ENCODE results near the gene BCLAF1.

Gene BCLAF1

DNA sequence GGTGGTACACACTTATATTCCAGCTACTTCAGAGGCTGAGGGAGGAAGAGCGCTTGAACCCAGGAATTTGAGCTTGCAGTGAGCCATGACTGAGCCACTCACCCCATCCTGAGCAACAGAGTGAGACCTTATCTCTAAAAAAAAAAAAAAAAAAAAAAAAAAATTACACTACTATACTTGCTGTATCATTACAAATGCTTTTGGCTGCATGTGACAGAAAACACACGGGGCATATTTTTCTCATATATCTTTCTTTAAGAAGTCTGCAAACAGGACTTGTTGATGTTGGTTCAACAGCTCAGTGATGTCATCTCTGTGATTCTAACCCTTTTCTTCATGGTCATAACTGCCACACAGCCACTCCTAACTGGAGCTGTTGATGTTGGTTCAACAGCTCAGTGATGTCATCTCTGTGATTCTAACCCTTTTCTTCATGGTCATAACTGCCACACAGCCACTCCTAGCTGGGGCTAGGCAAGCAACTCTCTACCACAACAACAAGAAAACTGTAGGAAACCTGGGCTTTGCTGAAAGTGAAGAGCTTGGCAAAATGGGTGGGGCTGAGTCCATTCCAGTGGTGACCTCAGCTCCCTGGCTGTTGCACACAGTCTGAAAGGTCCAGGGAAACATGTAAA lies 59.3 kb downstream of the BCLAF1 start:
- Histone ChIP-seq H4K91ac (ENCODE audit: low read depth, low read length, poor library complexity) (no peak overlapping the region), H3K9me3 (replicated peaks in 1 of 2; ENCODE audit: control insufficient read depth in 2 of 2, insufficient read depth in 1 of 2, low read depth in 1 of 2, low read length in 2 of 2) (no peaks in the 10 kb centered on the region), H3K23ac (ENCODE audit: low read depth, low read length, poor library complexity) (no peak overlapping the region), H3K4me3 (ENCODE audit: low read length in 2 of 2) (no peak overlapping the region), H2BK120ac (ENCODE audit: low read depth, low read length) (no peak overlapping the region), H2AK5ac (ENCODE audit: low read depth, low read length) (no peak overlapping the region), H3K14ac (ENCODE audit: low read length) (no peak overlapping the region), H3K9ac (ENCODE audit: low read depth, low read length, poor library complexity) (no peak overlapping the region), H3K27me3 (ENCODE audit: control insufficient read depth in 3 of 3, insufficient read depth in 3 of 3, low read depth in 1 of 3, low read length in 3 of 3) (no peaks in the 10 kb centered on the region), H4K8ac (ENCODE audit: low read depth, low read length) (no peak overlapping the region), H3K4ac (ENCODE audit: low read length) (no peak overlapping the region), H2BK15ac (ENCODE audit: low read length) (no peak overlapping the region), H3K79me1 (ENCODE audit: low read depth, low read length) (no peaks in the 10 kb centered on the region), H3K18ac (ENCODE audit: low read length) (no peak overlapping the region), H3K36me3 (replicated peaks in 1 of 2; ENCODE audit: control insufficient read depth in 2 of 2, insufficient read depth in 2 of 2, low read length in 2 of 2) (peaks cover 0 to 19% of the 10 kb centered on the region in 2 donors), H2AFZ (ENCODE audit: low read length) (no peak overlapping the region), H3K4me1 (ENCODE audit: control insufficient read depth in 2 of 2, insufficient read depth in 1 of 2, low read depth in 1 of 2, low read length in 2 of 2) (no peaks in the 10 kb centered on the region), H3K4me2 (ENCODE audit: insufficient read depth, low read length, poor library complexity, severe bottlenecking) (no peak overlapping the region), H2BK5ac (ENCODE audit: low read length) (no peak overlapping the region), H3K27ac (replicated peaks; ENCODE audit: low read length) (no peak overlapping the region), H2BK12ac (ENCODE audit: low read length) (no peak overlapping the region)
- DNase-seq (ENCODE audit: low spot score) = no peak
- WGBS, 2 donors (ENCODE audit: extremely low coverage in 2 of 2, insufficient read length in 2 of 2, insufficient replicate concordance in 1 of 2) = no CpG with 5 or more reads among the region's 2 CpGs

DNA sequence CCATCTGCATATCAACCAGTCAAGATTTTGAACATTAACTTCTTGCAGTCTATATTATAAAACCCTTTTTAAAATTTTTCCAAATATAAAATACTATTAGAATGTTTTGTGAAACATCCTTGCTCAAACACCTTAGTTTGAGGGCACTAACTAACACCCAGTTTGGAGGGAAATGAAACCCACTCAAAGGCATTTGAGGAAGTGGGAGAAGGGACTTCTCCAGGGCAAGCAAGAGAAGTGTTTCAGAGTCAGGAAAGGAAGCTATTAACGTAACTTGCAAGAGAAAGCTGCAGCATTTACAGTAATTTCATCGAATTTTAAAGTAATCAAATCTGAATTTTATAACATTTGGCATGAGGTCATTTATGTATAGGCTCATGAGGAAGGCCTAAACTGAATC lies 60.8 kb downstream of the BCLAF1 start:
- no peak overlapping the region for H3K18ac ChIP-seq (ENCODE audit: low read length)
- H2BK120ac ChIP-seq (ENCODE audit: low read depth, low read length) = no peak overlapping the region
- no peak overlapping the region for H2AK5ac ChIP-seq (ENCODE audit: low read depth, low read length)
- H2BK15ac ChIP-seq (ENCODE audit: low read length) = no peak overlapping the region
- H3K14ac ChIP-seq (ENCODE audit: low read length) = no peak overlapping the region
- no peak overlapping the region for H3K4ac ChIP-seq (ENCODE audit: low read length)
- no peak overlapping the region for H4K91ac ChIP-seq (ENCODE audit: low read depth, low read length, poor library complexity)
- H3K79me1 ChIP-seq (ENCODE audit: low read depth, low read length) = no peaks in the 10 kb centered on the region
- H2AFZ ChIP-seq (ENCODE audit: low read length) = no peak overlapping the region
- no peaks in the 10 kb centered on the region for H3K9me3 ChIP-seq (replicated peaks in 1 of 2; ENCODE audit: control insufficient read depth in 2 of 2, insufficient read depth in 1 of 2, low read depth in 1 of 2, low read length in 2 of 2)
- H3K4me2 ChIP-seq (ENCODE audit: insufficient read depth, low read length, poor library complexity, severe bottlenecking) = no peak overlapping the region
- no peak for DNase-seq (ENCODE audit: low spot score)
- no peak overlapping the region for H2BK5ac ChIP-seq (ENCODE audit: low read length)
- no peak overlapping the region for H3K27ac ChIP-seq (replicated peaks; ENCODE audit: low read length)
- H2BK12ac ChIP-seq (ENCODE audit: low read length) = no peak overlapping the region
- WGBS, 2 donors (ENCODE audit: extremely low coverage in 2 of 2, insufficient read length in 2 of 2, insufficient replicate concordance in 1 of 2) = no CpG with 5 or more reads among the region's 2 CpGs
- H3K4me3 ChIP-seq (ENCODE audit: low read length in 2 of 2) = no peak overlapping the region
- H3K23ac ChIP-seq (ENCODE audit: low read depth, low read length, poor library complexity) = no peak overlapping the region
- no peaks in the 10 kb centered on the region for H3K4me1 ChIP-seq (ENCODE audit: control insufficient read depth in 2 of 2, insufficient read depth in 1 of 2, low read depth in 1 of 2, low read length in 2 of 2)
- peaks cover 0 to 16% of the 10 kb centered on the region in 2 donors for H3K36me3 ChIP-seq (replicated peaks in 1 of 2; ENCODE audit: control insufficient read depth in 2 of 2, insufficient read depth in 2 of 2, low read length in 2 of 2)
- no peak overlapping the region for H4K8ac ChIP-seq (ENCODE audit: low read depth, low read length)
- H3K27me3 ChIP-seq (ENCODE audit: control insufficient read depth in 3 of 3, insufficient read depth in 3 of 3, low read depth in 1 of 3, low read length in 3 of 3) = no peaks in the 10 kb centered on the region
- H3K9ac ChIP-seq (ENCODE audit: low read depth, low read length, poor library complexity) = no peak overlapping the region

DNA sequence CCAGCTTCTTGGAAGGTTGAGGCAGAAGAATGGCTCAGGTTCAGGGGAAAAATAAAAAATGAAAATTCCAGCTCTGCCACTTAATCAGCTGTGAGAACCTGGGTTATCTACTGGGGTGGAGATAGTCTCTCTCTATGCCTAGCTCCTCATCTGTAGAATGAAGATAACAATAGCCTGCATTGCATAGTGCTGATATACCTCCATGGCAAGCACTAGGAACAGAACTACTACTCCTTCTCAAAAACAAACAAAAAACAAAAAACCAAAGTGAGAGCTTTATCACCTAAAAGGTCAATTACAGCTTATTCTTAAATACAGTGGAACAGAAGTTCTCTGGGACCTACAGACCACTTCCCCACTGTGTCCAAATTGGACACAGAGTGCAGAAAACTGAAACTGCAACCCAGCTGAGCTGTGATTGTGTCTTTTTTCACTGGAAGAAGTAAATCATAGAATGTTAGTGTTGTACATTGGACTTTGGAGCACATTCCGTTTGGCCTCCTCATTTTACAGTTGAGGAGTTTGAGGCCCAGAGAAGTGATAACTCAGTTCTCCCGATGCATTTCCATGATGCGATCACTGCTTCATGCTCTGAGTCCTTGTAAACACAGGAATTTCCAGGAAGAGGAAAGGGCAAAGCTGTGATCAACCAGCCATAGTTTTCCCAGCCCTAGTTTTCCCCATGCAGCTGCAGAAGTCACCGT lies 62.8 kb downstream of the BCLAF1 start:
- Histone ChIP-seq H3K36me3 (replicated peaks in 1 of 2; ENCODE audit: control insufficient read depth in 2 of 2, insufficient read depth in 2 of 2, low read length in 2 of 2) (peaks cover 0 to 6% of the 10 kb centered on the region in 2 donors), H3K4me3 (ENCODE audit: low read length in 2 of 2) (no peak overlapping the region), H3K4ac (ENCODE audit: low read length) (no peak overlapping the region), H2BK15ac (ENCODE audit: low read length) (no peak overlapping the region), H4K91ac (ENCODE audit: low read depth, low read length, poor library complexity) (no peak overlapping the region), H2BK5ac (ENCODE audit: low read length) (no peak overlapping the region), H3K14ac (ENCODE audit: low read length) (no peak overlapping the region), H3K27ac (replicated peaks; ENCODE audit: low read length) (no peak overlapping the region), H2AK5ac (ENCODE audit: low read depth, low read length) (no peak overlapping the region), H2BK12ac (ENCODE audit: low read length) (no peak overlapping the region), H3K27me3 (ENCODE audit: control insufficient read depth in 3 of 3, insufficient read depth in 3 of 3, low read depth in 1 of 3, low read length in 3 of 3) (no peaks in the 10 kb centered on the region), H4K8ac (ENCODE audit: low read depth, low read length) (no peak overlapping the region), H3K79me1 (ENCODE audit: low read depth, low read length) (no peaks in the 10 kb centered on the region), H3K4me2 (ENCODE audit: insufficient read depth, low read length, poor library complexity, severe bottlenecking) (no peak overlapping the region), H2AFZ (ENCODE audit: low read length) (peak overlapping the region; percentile 54), H3K23ac (ENCODE audit: low read depth, low read length, poor library complexity) (no peak overlapping the region), H2BK120ac (ENCODE audit: low read depth, low read length) (no peak overlapping the region), H3K18ac (ENCODE audit: low read length) (no peak overlapping the region), H3K9ac (ENCODE audit: low read depth, low read length, poor library complexity) (no peak overlapping the region), H3K9me3 (replicated peaks in 1 of 2; ENCODE audit: control insufficient read depth in 2 of 2, insufficient read depth in 1 of 2, low read depth in 1 of 2, low read length in 2 of 2) (no peaks in the 10 kb centered on the region), H3K4me1 (ENCODE audit: control insufficient read depth in 2 of 2, insufficient read depth in 1 of 2, low read depth in 1 of 2, low read length in 2 of 2) (no peaks in the 10 kb centered on the region)
- DNase-seq (ENCODE audit: low spot score) = no peak
- WGBS, 2 donors (ENCODE audit: extremely low coverage in 2 of 2, insufficient read length in 2 of 2, insufficient replicate concordance in 1 of 2) = no CpG with 5 or more reads among the region's 4 CpGs

DNA sequence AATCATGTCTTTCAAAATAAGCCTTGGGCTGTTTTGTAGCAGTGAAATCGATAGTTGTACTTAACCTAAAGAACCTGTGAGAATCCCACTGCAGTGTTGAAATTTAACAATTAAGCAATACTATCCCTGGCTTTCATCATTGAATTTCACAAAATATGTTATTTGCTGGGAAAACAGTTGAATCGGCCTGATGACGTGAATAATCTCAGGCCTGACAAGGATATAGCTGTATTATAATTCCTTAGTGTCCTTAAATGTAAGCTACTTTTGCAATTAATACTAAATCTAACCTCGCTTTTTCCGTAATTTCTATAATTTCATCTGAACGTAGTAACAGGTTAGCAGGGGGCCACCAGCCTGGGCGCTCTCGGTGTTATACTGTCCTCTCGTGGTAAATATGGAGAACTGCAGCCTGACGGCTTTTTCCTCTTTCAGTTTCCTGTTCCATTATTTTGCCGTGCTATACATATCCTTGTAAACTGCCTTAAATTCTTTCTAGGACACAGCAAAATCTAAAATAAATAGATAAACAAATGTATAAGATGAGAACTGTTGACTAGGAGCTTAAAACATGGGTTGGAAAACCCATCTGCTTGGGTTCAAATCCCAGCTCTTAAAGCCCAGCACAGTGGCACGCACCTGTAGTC lies 63.5 kb downstream of the BCLAF1 start:
- Histone ChIP-seq H3K9ac (ENCODE audit: low read depth, low read length, poor library complexity) (no peak overlapping the region), H2AK5ac (ENCODE audit: low read depth, low read length) (no peak overlapping the region), H4K91ac (ENCODE audit: low read depth, low read length, poor library complexity) (no peak overlapping the region), H3K27ac (replicated peaks; ENCODE audit: low read length) (no peak overlapping the region), H3K14ac (ENCODE audit: low read length) (no peak overlapping the region), H2BK120ac (ENCODE audit: low read depth, low read length) (no peak overlapping the region), H3K23ac (ENCODE audit: low read depth, low read length, poor library complexity) (no peak overlapping the region), H3K4me3 (ENCODE audit: low read length in 2 of 2) (no peak overlapping the region), H3K18ac (ENCODE audit: low read length) (no peak overlapping the region), H4K8ac (ENCODE audit: low read depth, low read length) (no peak overlapping the region), H2AFZ (ENCODE audit: low read length) (peak overlapping the region; percentile 54), H2BK12ac (ENCODE audit: low read length) (no peak overlapping the region), H3K36me3 (replicated peaks in 1 of 2; ENCODE audit: control insufficient read depth in 2 of 2, insufficient read depth in 2 of 2, low read length in 2 of 2) (peaks cover 0 to 6% of the 10 kb centered on the region in 2 donors), H3K79me1 (ENCODE audit: low read depth, low read length) (no peaks in the 10 kb centered on the region), H3K4ac (ENCODE audit: low read length) (no peak overlapping the region), H2BK15ac (ENCODE audit: low read length) (no peak overlapping the region), H3K4me2 (ENCODE audit: insufficient read depth, low read length, poor library complexity, severe bottlenecking) (no peak overlapping the region), H3K27me3 (ENCODE audit: control insufficient read depth in 3 of 3, insufficient read depth in 3 of 3, low read depth in 1 of 3, low read length in 3 of 3) (no peaks in the 10 kb centered on the region), H3K9me3 (replicated peaks in 1 of 2; ENCODE audit: control insufficient read depth in 2 of 2, insufficient read depth in 1 of 2, low read depth in 1 of 2, low read length in 2 of 2) (peaks cover 0 to 3% of the 10 kb centered on the region in 2 donors), H2BK5ac (ENCODE audit: low read length) (no peak overlapping the region), H3K4me1 (ENCODE audit: control insufficient read depth in 2 of 2, insufficient read depth in 1 of 2, low read depth in 1 of 2, low read length in 2 of 2) (no peaks in the 10 kb centered on the region)
- WGBS, 2 donors (ENCODE audit: extremely low coverage in 2 of 2, insufficient read length in 2 of 2, insufficient replicate concordance in 1 of 2) = no CpG with 5 or more reads among the region's 12 CpGs
- peak; percentile 42 for DNase-seq (ENCODE audit: low spot score)

Measured in neuronal stem cell (in vitro differentiated cells).